ENCODE results near the gene UNK. TPM values are rescaled to one million over a fixed set of nuclear protein-coding genes. Genes with fewer than 3 reads are reported as not detected.

Gene UNK
- total and polyA plus RNA-seq, 8 donors, result 19.8 to 54.6 (median 49.0) TPM

DNA sequence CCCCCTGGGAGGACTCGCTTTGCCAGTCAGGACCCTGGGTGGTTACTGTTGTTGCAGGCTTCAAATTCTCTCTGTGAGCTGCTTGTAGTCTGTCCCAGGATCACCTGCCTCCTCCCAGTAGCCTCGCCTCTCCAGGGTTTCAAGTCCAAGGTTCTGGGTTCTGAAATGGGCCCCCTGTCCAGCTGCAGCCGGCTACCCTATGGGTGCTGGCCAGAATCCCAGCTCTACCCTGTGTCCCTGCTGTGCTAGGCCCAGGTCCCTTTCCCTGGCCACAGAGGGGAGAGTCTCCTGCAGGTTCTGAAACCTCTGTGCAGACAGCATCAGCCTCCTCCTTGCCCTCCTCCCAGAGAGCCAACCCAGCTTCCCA lies 38.2 kb downstream of the UNK start:
- ATAC-seq, result no peak
- Histone ChIP-seq H3K27me3 (no peaks in the 10 kb centered on the region), H3K9me3 (no peaks in the 10 kb centered on the region), H3K4me3 (no peak overlapping the region), H3K27ac (no peak overlapping the region), H3K36me3 (peaks cover 0 to 100% of the 10 kb centered on the region in 2 donors), H3K4me1 (peaks cover 7% of the 10 kb centered on the region in 2 donors)
- peak in 1 of 4 donors; percentile 20 for DNase-seq
- TF ChIP-seq, protein P1, sequence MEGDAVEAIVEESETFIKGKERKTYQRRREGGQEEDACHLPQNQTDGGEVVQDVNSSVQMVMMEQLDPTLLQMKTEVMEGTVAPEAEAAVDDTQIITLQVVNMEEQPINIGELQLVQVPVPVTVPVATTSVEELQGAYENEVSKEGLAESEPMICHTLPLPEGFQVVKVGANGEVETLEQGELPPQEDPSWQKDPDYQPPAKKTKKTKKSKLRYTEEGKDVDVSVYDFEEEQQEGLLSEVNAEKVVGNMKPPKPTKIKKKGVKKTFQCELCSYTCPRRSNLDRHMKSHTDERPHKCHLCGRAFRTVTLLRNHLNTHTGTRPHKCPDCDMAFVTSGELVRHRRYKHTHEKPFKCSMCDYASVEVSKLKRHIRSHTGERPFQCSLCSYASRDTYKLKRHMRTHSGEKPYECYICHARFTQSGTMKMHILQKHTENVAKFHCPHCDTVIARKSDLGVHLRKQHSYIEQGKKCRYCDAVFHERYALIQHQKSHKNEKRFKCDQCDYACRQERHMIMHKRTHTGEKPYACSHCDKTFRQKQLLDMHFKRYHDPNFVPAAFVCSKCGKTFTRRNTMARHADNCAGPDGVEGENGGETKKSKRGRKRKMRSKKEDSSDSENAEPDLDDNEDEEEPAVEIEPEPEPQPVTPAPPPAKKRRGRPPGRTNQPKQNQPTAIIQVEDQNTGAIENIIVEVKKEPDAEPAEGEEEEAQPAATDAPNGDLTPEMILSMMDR (IDR thresholded peaks at IDR 0.05), result no peak
- intact Hi-C loops (cut with DNase I), result no loop called here

DNA sequence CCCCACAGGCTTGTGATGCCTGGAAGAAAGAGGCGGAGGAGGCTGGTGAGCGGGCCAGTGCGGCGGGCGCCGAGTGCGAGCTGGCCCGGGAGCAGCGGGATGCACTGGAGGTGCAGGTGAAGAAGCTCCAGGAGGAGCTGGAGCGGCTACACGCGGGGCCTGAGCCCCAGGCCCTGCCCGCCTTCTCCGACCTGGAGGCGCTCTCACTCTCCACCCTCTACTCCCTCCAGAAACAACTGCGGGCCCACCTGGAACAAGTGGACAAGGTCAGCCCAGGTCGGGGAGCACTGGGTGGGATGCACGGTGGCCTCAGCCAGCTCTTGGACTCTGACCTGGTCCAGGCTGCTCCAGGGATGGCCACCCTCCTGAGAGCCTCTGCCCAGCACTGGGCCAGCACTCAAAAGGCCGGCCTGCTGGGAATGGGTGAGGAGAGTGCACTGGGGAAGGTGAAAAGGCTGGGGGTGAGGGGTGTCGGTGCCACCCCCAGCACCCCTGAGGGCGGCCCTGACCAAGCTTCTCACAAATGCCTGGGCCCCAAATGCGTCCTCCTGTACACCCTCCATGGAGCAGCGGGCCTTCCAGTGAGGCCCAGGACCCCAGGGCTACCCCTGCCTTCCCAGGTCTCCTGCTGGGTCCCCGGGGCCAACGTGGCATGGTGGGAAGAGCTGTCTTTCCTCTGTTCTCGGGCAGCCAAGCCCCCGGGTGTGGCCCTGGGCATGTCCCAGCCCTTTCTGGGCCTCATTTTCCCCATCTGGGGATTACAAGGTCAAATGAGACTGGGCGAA lies 38.8 kb downstream of the UNK start:
- no peak for ATAC-seq

DNA sequence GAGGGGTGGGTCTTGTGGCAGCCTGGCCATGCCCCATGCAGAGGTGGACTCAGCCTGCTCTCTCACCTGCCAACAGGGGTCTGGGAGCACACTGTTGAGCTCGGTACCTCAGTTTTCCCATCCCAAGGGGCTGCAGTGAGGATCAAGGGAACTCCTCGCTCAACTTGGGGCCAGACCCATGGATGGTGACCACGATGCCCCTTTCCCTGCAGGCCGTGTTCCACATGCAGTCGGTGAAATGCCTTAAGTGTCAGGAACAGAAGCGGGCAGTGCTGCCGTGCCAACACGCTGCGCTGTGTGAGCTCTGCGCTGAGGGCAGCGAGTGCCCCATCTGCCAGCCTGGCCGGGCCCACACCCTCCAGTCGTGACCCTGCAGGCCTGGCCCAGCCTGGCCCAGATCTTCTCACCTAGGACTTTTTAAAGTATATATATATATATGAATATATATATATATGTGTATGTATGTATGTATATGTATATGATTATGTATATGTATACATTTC lies 39.5 kb downstream of the UNK start:
- ATAC-seq, result no peak
- intact Hi-C loops (cut with DNase I), result no loop called here
- no peaks in the 10 kb centered on the region for H3K27me3 ChIP-seq
- TF ChIP-seq, protein P1 (IDR thresholded peaks at IDR 0.05), result no peak
- no peak overlapping the region for H3K4me3 ChIP-seq
- DNase-seq, result no peak
- H3K4me1 ChIP-seq, result peaks cover 7% of the 10 kb centered on the region in 2 donors
- no peaks in the 10 kb centered on the region for H3K9me3 ChIP-seq
- peaks cover 0 to 100% of the 10 kb centered on the region in 2 donors for H3K36me3 ChIP-seq
- no peak overlapping the region for H3K27ac ChIP-seq

More for the DNA sequence above, 38.8 kb downstream of the UNK start:
- Histone ChIP-seq H3K27me3 (no peaks in the 10 kb centered on the region), H3K36me3 (peaks cover 0 to 100% of the 10 kb centered on the region in 2 donors), H3K4me1 (peaks cover 7% of the 10 kb centered on the region in 2 donors), H3K4me3 (no peak overlapping the region), H3K9me3 (no peaks in the 10 kb centered on the region), H3K27ac (no peak overlapping the region)
- intact Hi-C loops (cut with DNase I), result no loop called here
- TF ChIP-seq, protein P1 (IDR thresholded peaks at IDR 0.05), result no peak
- DNase-seq, result peak in 2 of 4 donors; percentile 25 to 68

DNA sequence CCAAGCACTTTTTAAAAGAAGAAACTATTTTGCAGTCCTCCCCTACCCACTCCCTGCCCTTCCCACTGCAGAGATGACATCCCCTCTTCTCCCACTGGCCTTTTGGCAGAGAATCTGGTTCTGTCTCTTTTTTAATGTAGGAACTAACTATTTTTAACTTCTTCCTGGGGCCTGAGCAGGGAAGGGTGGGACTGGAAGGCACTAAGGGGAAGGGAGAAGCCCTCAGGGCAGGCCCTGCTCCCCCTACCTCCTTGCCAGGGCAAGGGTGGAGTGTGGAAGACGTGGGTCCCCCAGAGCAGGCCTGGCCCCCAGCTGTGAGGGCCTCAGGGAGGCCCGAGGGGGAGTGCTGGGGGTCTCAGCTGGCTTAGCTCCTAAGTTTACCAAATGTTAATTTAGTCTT lies 40.1 kb downstream of the UNK start:
- H3K27ac ChIP-seq, result peak overlapping the region in 1 of 2 donors; percentile 49
- TF ChIP-seq, protein P1 (IDR thresholded peaks at IDR 0.05), result no peak
- no peaks in the 10 kb centered on the region for H3K27me3 ChIP-seq
- peaks cover 0 to 98% of the 10 kb centered on the region in 2 donors for H3K36me3 ChIP-seq
- DNase-seq, result no peak
- H3K4me3 ChIP-seq, result no peak overlapping the region
- intact Hi-C loops (cut with DNase I), result no loop called here
- H3K4me1 ChIP-seq, result peaks cover 7% of the 10 kb centered on the region in 2 donors
- no peak for ATAC-seq
- H3K9me3 ChIP-seq, result no peaks in the 10 kb centered on the region

- H3K4me3 ChIP-seq, result no peak overlapping the region
- no peaks in the 10 kb centered on the region for H3K9me3 ChIP-seq
- peaks cover 7% of the 10 kb centered on the region in 2 donors for H3K4me1 ChIP-seq
- DNase-seq, result peak in 2 of 4 donors; percentile 36 to 64
- ATAC-seq, result no peak
- TF ChIP-seq, protein P1 (IDR thresholded peaks at IDR 0.05), result no peak
- intact Hi-C loops (cut with DNase I), result no loop called here
- peak overlapping the region in 1 of 2 donors; percentile 49 for H3K27ac ChIP-seq
- no peaks in the 10 kb centered on the region for H3K27me3 ChIP-seq
- H3K36me3 ChIP-seq, result peaks cover 0 to 98% of the 10 kb centered on the region in 2 donors
These were observed 40.5 kb downstream of the UNK start for GRCh38 chr17:75825149-75825552.

Data from left lung (tissue), 10 donors.